HFF-Myc (cell line): ENCODE measurements around the gene RREB1.

Experiments
- DNase-seq: peaks from one replicate; pipeline ENCODE4 v3.0.0-alpha.2; 2011; ENCODE audit warnings: low read depth; ENCODE audit errors: extremely low read depth
- H3K4me3 ChIP-seq: replicated peaks from 2 replicates; pipeline ENCODE4 v1.5.1; 2011; ENCODE audit warnings: low read depth, mild to moderate bottlenecking, control low read depth, low read length
- TF ChIP-seq, protein P1 (sequence below): IDR thresholded peaks from 2 replicates; pipeline ENCODE4 v1.5.1; 2012; ENCODE audit warnings: mild to moderate bottlenecking, low read depth, low read length, control low read depth; ENCODE audit errors: missing control alignments

Gene RREB1

DNA sequence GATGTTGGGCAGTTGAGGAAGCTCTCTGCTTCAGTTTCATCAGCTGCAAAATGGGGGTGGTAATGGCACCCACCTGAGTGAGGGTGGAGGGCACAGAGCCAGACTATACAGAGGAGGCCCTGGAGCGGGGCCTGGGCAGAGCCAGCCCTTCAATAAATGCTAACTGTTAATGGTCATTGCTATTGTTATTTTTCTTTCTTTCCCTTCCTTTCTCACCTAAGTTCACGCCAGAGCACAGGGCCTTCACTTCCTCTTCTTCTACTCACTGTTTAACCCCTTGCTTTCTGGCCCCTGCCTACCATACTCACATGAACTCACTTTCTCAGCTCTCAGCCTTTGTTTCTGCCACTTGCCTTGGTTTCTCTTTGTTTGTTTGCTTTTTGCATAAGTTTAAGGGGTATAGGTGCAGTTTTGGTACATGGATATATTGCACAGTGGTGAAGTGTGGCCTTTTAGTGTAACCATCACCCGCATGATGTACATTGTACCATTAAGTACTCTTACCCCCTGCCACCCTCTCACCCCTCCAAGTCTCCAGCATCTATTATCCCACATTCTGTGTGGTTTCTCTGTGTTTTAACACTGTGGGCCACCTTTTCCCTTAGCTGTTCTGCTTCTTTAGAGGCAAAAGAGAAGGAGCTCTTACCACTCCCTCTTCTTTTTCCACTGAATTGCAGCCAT is 7.5 kb upstream of the RREB1 start:
- TF ChIP-seq, protein P1, sequence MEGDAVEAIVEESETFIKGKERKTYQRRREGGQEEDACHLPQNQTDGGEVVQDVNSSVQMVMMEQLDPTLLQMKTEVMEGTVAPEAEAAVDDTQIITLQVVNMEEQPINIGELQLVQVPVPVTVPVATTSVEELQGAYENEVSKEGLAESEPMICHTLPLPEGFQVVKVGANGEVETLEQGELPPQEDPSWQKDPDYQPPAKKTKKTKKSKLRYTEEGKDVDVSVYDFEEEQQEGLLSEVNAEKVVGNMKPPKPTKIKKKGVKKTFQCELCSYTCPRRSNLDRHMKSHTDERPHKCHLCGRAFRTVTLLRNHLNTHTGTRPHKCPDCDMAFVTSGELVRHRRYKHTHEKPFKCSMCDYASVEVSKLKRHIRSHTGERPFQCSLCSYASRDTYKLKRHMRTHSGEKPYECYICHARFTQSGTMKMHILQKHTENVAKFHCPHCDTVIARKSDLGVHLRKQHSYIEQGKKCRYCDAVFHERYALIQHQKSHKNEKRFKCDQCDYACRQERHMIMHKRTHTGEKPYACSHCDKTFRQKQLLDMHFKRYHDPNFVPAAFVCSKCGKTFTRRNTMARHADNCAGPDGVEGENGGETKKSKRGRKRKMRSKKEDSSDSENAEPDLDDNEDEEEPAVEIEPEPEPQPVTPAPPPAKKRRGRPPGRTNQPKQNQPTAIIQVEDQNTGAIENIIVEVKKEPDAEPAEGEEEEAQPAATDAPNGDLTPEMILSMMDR, result no peak
- H3K4me3 ChIP-seq, result no peak overlapping the region
- no peak for DNase-seq

DNA sequence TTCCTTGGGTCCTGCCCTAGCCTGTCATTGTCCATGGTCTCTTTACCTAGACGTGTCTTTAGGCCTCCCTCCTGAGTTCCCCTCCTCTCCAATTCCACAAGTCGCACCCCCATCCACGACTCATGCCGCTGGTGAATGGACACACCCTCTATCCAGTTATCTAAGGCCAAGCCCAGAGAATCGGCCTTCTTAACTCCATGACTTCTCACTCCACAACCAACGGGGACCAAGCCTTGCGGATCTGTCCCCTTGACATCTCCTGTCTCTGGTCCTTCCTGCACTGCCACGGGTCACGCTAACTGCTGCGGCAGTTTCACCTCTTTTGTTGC is 7.0 kb upstream of the RREB1 start:
- TF ChIP-seq, protein P1, result no peak
- no peak for DNase-seq
- no peak overlapping the region for H3K4me3 ChIP-seq

DNA sequence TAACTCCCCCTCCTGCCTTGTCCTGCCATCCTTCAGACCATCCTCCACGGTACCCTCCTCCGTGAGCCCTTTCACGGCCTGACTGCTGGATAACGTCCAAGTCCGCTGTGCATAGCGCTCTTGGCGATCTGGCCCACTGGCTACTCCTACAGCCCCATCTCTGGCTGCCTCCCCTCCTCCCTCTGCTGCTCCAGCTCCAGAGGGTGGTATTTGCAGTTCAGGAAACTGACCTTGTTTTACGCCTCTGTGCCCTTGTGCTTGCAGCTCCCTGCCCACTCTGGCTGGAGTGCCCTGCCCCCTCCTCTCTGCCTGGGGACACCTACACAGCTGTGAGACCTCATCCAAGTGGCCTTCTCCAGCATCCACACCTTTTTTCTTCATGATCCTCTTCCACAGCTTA is 6.5 kb upstream of the RREB1 start:
- no peak overlapping the region for H3K4me3 ChIP-seq
- no peak for DNase-seq
- TF ChIP-seq, protein P1, result no peak

DNA sequence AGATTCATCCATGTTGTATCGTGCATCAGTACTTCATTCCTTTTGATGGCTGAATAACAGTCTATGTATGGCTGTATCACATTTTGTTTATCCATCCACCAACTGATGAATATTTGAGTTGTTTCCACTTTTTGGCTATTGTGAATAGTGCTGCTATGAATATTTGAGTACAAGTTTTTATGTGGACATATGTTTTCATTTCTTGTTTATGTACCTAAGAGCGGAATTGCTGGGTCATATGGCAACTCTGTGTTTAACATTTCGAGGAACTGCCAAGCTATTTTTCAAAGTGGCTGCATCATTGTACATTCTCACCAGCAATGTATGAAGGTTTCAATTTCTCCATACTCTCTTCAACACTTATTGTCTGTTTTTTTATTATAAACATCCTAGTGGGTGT is 3.0 kb upstream of the RREB1 start:
- no peak overlapping the region for H3K4me3 ChIP-seq
- no peak for DNase-seq
- TF ChIP-seq, protein P1, result no peak

DNA sequence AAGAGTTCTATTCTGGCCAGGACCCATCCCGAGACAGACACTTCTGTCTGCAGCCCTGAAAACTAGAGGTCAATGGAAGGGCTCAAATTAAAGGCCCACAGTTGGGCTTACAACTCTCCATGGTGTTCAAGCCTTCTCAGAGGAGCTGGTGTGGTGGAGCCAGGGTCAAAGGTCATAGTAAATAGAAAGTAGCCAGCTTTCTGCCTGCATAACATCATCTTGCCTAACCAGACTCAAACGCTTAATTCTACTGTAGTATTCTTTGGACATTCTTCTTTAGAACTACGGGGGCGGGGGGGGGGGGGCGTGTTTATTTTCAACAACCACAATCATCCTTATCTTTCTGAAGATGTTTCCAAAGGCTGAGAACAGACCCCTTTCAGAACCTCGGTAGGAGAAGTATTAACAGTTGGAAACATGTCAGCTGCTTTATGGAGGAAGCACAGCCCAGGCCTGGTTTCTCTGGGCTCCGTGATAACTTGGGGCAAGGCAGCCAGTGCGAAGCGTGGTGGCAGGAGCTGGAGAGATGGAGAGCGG is 1.5 kb upstream of the RREB1 start:
- DNase-seq, result no peak
- no peak overlapping the region for H3K4me3 ChIP-seq
- TF ChIP-seq, protein P1, result no peak

DNA sequence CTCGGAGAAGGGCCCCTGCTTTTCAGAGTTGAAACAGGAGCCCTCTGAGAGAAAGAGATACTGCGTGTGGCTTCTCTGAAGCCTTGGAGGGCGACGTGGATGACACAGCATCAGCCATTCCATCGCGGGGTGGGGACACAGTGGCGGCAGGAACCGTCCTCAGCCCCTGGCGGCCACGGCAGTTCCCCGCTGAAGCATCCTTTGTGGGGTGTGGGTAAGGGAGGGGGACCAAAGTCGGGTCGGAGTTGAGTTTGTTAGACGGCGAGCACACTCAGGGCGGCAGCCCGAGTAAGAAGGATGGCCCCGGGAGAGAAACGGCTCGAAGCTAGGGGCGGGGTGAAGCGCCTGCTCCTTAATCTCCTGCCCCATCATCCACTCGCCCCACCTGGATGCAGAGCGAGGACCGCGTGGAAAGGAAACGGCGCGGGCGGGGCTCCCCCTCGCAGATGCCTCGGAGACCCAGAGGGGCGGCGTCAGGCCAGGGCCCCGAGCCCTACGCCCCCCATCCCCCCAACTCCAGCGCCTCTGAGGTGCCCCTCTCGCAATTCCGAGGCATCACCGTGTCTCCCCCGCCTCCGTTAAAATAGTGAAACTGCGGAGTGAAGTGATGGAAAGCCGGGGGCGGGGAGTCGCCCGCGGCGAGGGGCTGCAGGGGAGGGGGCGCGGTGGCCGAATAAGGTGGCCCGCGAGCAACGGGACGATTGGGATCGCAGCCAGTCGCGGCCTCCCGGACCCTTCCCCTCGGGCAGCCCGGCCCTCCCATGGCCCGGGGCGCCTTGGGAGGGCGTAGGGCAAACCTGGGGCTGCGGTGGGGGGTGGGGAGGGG is 796 bp upstream of the RREB1 start:
- TF ChIP-seq, protein P1, result no peak
- DNase-seq, result no peak
- peak overlapping the region; percentile 97 for H3K4me3 ChIP-seq
